Midbrain (tissue), 1 donor: ENCODE results near the gene UVRAG.
A peak's percentile ranks its signal among the peaks of the same experiment; 100 is the strongest.

Source experiments
- DNase-seq: peaks from one replicate; lab custom pipeline; 2025; lab: John Stamatoyannopoulos, UW

UVRAG gene

GRCh38 chr11:76150141-76150540 lies 335.1 kb downstream of the UVRAG start:
- DNase-seq, result no peak

- DNase-seq, result no peak
Observed at GRCh38 chr11:76151556-76152085, 336.6 kb downstream of the UVRAG start.

DNA sequence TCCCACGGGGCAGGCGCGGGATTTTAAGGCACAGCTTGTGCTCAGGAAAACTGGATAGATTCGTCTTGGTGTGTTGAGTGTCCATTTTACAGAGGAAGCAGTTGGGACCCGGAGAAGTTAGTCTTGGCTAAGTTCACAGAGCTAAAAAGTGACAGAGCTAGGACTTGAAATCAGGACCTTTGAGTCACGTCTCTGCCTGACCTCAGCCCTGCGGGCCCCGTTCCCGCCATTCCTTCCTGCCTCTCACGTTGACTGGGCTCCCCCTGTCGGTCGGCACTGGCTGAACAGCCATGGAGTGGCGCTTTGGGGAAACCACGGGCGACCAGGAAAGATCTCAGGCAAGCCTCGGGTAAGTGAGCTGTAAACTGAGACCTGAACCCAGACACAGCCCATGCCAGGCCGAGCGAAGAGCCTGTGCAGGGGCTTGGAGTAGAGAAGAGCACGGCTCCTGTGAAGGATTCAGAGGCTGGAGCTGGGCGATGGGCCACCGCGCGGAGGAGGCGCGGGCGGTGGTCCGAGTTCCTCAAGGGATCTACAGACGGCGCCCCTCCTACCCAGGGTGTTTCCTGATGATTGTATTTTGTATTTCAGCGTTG lies 337.2 kb downstream of the UVRAG start:
- DNase-seq, result peak; percentile 79

GRCh38 chr11:76152741-76153570 lies 337.9 kb downstream of the UVRAG start:
- no peak for DNase-seq

GRCh38 chr11:76153571-76153923 lies 338.5 kb downstream of the UVRAG start:
- peak; percentile 5 for DNase-seq

- no peak for DNase-seq
Observed at GRCh38 chr11:76155500-76156227, 340.7 kb downstream of the UVRAG start.

DNA sequence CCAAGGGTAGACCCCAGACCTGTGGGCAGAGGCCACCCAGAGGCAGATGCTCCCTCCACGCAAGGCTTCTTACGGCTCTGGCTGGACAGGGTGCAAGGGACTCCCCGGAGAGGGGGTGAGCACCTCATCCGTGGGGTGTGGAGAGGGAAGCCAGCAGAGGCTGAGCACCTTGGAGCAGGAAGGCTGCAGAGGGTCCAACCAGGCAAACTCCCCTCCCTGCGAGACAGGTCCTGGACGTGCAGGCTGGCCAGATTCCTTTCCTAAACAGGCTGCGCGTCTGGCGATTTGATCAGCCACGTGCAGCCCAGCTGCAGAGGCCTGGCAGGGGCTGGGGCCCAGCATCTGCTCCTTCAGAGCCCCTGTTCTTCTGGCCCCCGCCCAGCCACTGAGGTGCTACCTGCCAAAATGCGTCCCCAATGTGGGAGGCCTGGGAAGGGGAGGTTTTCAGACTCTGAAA lies 342.0 kb downstream of the UVRAG start:
- DNase-seq, result no peak

DNA sequence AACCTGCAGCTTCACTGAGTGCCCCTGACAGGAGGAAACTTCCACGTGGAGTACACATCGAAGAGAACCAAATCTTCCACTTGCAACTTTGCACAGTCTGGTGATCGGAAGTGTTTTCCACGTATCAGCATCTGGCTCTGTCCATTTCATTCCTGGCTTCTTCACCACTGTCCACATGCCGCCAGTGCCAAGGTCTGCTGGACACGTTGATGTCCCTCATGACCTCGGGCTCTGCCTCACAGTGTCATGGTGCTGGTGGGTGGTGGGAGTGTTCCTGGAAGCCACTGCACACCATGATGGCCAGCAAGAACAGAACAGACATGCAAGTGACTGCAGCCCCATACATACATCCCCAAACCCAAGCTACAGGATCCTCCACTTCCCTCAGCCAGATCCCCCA lies 342.9 kb downstream of the UVRAG start:
- DNase-seq, result no peak

DNA sequence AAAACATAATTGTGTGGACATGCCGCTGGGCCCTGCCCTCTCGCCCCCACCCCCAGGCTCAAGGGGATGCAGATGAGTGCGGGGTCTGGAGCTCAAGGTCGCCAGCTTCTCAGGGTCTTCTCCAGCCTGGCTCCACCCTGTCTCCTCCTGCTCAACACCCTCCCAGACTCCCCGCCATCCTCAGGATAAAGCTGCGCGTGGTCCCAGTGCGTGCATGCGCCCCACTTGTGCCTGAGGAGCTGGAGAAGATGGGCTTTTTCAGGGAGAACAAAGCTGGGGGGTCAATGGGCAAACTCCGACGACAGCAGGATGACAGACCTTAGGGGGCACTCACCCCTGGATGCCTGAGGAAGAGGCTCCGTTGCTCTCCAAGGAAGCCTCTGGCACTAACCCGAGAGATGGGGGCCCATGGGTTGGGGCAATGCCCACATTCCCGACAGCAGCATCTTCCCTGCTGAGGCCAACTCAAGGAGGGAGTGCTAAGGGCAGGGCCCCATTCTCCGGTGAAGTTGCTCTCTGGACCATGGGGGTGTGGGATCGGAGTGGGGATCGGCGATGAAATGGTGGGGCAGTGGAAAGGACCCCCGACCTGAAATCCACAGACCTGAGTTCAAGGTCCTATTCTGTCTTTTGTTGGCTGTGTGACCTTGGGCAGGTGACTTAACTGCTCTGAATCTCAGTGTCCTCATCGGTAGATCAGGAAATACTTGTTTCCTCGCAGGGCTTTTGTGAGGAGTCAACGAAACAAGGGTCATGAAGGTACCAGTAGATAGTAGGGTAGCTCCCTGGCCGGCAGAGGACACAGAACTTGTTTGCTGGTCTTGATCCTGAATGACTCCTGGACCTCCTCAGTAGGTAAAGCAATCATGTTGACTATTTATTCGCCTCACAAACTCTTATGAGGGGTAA lies 343.6 kb downstream of the UVRAG start:
- DNase-seq, result no peak

GRCh38 chr11:76159303-76159937 lies 344.4 kb downstream of the UVRAG start:
- DNase-seq, result no peak

DNA sequence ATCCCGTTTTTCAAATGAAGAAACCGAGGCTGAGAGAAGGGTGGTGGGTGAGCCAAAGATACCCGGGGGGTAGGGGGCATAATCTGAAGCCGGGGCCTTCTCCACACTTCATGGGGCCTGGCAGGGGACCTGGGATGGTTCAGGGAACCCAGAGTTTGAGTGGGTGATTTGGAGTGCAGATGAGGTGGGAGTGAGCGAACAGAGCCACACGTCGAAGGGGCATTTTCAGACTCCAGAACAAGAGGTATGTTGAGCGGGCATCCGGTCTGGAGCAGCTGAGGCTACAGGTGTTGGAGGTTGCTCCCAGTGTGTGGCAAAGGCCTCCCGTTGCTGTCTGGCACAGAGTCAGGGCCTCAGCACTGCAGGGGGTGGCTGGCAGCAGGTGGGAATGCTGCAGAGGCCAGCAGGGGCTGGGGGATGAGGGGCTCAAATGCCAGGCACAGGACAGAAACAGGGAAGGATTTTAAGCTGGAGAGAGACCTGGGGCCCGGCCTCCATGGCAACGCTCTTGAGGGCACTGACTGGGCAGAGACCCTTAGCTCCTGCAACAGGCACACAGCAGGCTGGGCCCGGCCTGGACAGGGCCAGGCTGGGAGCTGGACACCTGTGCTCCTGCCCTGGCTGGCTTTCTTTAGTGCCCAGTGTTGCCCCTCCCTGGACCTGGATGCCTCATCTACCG lies 345.1 kb downstream of the UVRAG start:
- DNase-seq, result no peak

DNA sequence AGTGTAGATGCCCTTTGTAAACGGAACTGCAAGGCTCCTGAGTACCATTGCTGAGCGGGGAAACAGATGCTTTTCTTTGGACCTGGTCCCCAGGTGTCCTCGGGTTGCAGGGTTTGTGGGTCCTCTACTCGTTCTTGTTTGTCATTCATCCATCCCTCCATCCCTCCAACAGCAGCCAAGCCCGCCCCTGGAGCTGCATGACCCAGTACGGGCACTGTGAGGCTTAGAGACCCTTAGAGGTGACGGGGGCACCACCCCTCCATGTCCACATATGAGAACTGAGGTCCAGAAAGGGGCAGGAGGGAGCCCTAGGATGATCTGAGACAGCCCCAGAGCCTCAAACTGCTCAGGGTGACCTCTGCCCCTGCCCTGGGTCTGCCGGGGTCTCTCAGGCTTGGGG lies 345.8 kb downstream of the UVRAG start:
- no peak for DNase-seq

DNA sequence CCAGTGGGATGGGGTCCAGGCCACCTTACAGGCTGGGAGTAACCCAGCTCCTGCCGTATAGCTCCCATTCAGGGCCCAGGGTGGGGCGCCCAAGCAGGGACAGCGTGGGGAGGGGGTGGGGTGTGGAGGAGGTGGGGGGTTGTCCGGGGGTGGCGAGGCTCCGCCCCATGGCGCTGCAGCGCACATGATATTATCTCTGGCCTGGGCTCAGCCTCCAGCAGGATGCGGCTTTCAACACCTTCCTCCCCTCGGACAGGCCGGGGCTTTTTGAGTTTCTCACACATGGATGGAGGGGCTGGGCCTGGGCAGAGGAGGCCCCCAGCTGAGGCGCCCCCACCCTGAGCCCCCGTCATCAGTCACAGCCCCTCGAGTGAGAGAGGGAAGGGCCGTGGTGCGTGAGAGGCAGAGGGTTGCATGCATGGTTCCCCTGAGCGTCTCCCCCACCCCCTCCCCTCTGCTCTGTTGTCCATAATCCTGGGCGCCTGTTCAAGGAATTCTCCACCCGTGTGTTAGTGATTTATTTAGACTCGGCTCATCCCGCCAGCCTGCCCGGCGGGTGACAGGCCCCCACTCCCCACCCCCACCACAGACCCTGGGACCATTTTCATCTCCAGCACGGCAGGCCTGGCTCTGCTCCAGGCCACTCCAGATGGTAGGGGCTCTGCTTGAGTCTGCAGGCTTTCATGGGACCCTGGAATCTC lies 346.4 kb downstream of the UVRAG start:
- DNase-seq, result no peak

GRCh38 chr11:76162336-76163288 lies 347.6 kb downstream of the UVRAG start:
- no peak for DNase-seq

- DNase-seq, result no peak
Observed at GRCh38 chr11:76163289-76163880, 348.4 kb downstream of the UVRAG start.

- no peak for DNase-seq
Observed at GRCh38 chr11:76164081-76164480, 349.1 kb downstream of the UVRAG start.

DNA sequence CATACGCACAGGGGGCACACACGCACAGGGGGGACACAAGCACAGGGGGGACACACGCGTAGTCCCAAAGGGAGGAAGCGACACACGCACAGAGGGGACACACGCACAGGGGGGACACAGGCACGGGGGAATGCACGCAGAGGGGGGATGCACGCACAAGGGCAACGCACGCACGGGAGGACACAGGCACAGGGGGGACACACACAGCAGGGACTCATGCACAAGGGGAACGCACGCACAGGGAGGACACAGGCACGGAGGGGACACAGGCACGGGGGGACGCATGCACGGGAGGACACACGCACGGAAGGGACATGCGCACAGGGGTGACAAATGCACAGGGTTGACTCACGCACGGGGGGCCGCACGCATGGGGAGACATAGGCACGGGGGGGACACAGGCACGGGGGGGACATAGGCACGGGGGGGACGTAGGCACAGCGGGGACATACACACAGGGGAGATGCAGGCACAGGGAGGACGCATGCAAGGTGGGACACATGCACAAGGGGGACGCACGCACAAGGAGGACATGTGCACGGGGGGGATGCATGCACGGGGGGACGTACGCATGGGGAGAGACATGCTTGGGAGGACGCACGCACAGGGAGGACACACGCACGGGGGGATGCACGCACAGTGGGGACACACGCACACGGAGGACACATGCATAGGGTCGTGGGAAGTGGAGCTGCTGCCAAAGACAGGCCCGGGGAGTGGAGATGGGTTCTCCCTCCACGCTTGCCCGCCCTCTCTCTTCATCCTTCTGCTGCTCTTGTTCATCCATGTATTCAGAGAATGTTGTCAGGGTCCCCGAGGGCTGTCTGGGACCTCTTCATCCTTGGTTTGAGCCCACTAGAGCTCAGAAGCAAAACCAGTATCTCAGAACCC lies 350.1 kb downstream of the UVRAG start:
- DNase-seq, result no peak
